K562 (cell line): Measurements from ENCODE around the gene GOLGA8M. TPM values are rescaled to one million over a fixed set of nuclear protein-coding genes. Genes with fewer than 3 reads are reported as not detected.
A peak's percentile ranks its signal among the peaks of the same experiment; 100 is the strongest.
"Not testable (repeated sequence)": the region's sequence is repeated elsewhere in the genome, so short reads cannot be mapped to it uniquely, and the experiment has no call there.

Experiments
- ATAC-seq: fragments of 200-7000 bp; cut with Tn5 transposase; 3 replicates; pipeline ENCODE4 v1.9.1; 2020; ENCODE audit warnings: moderate library complexity
- BruUV-seq: library from RNA; stranded (reverse); fragments of 400-500 nt; replicated peaks from 2 replicates; lab custom pipeline; 2021; lab: Mats Ljungman, UMichigan
- CTCF ChIA-PET: fragments of 300-600 bp; formaldehyde crosslinking; extraction: SDS; loops from one replicate; lab custom pipeline; 2021; ENCODE audit warnings: low intra/inter-chr PET ratio; lab: Yijun Ruan, JAX
- POLR2A ChIA-PET: fragments of 300-600, 350-650 bp; sonication (Branson Sonifier 250); formaldehyde crosslinking; extraction: SDS; loops from one replicate; lab custom pipeline; 2021; ENCODE audit warnings: antibody characterized with exemption, inconsistent platforms; lab: Yijun Ruan, JAX
- DNase-seq, 4 experiments: peaks; one replicate each; pipeline versions ENCODE4 v3.0.0 to v3.0.0-alpha.2; 2011 to 2018; ENCODE audit warnings: low spot score in 3 of 4, mixed read lengths in 3 of 4; ENCODE audit errors: extremely low read depth in 1 of 4
- FAIRE-seq: peaks from 2 replicates; lab custom pipeline; 2011; peaks lifted over from hg19 to GRCh38; lab: Jason Lieb, UNC
- H2AFZ ChIP-seq: 2 replicates; pipeline ENCODE4 v1.6.0; 2011; ENCODE audit warnings: low read depth, low read length, control low read depth, inconsistent platforms
- H3K27ac ChIP-seq: fragments of 200-600 bp; 3 replicates; pipeline ENCODE4 v1.8.0; 2011; ENCODE audit warnings: low read depth, mild to moderate bottlenecking, control low read depth, inconsistent platforms, low read length, moderate library complexity, mixed read lengths; ENCODE audit errors: extremely low read depth
- H3K27me3 ChIP-seq, 2 experiments: fragments of 300-600 bp in 1 of 2; 2 replicates in 1 of 2; 3 replicates in 1 of 2; pipeline versions ENCODE4 v1.6.0 to v1.8.0; 2011; ENCODE audit warnings: inconsistent platforms in 2 of 2, low read length in 2 of 2, mild to moderate bottlenecking in 1 of 2, mixed read lengths in 1 of 2, moderate library complexity in 1 of 2; ENCODE audit not compliant: control insufficient read depth in 2 of 2, insufficient read depth in 2 of 2
- H3K36me3 ChIP-seq: fragments of 300-600 bp; 3 replicates; pipeline ENCODE4 v1.8.0; 2011; ENCODE audit warnings: mild to moderate bottlenecking, low read length, inconsistent platforms; ENCODE audit not compliant: control insufficient read depth, insufficient read depth
- H3K4me1 ChIP-seq, 2 experiments: fragments of 200-600 bp in 1 of 2; replicated peaks in 1 of 2; 2 replicates in 1 of 2; 3 replicates in 1 of 2; pipeline versions ENCODE4 v1.5.1 to v1.8.0; 2011; ENCODE audit warnings: inconsistent platforms in 2 of 2, low read length in 2 of 2, mild to moderate bottlenecking in 1 of 2, mixed read lengths in 1 of 2, moderate library complexity in 1 of 2; ENCODE audit not compliant: control insufficient read depth in 2 of 2, insufficient read depth in 2 of 2
- H3K4me2 ChIP-seq: 2 replicates; pipeline ENCODE4 v1.6.1; 2011; ENCODE audit warnings: low read length, control low read depth, inconsistent platforms, mixed read lengths; ENCODE audit not compliant: insufficient read depth
- H3K4me3 ChIP-seq: fragments of 200-600 bp; sonication (generic), shearing (Covaris generic); 2 replicates; pipeline ENCODE4 v1.5.1; 2016; ENCODE audit warnings: control low read depth, inconsistent platforms
- H3K79me2 ChIP-seq: fragments of 200-600 bp; 3 replicates; pipeline ENCODE4 v1.8.0; 2011; ENCODE audit warnings: low read length, inconsistent platforms; ENCODE audit not compliant: control insufficient read depth, insufficient read depth
- H3K9ac ChIP-seq, 2 experiments: 2 replicates each; pipeline versions ENCODE4 v1.6.0 to v1.6.1; 2011; ENCODE audit warnings: low read depth in 2 of 2, low read length in 2 of 2, control low read depth in 1 of 2, inconsistent platforms in 1 of 2, mild to moderate bottlenecking in 1 of 2, mixed read lengths in 1 of 2; ENCODE audit not compliant: insufficient read depth in 1 of 2
- H3K9me1 ChIP-seq: one replicate; pipeline ENCODE4 v1.6.0; 2011; ENCODE audit warnings: inconsistent platforms, mild to moderate bottlenecking, low read length, moderate library complexity; ENCODE audit not compliant: control insufficient read depth, insufficient read depth
- H3K9me3 ChIP-seq: replicated peaks from 2 replicates; pipeline ENCODE4 v1.5.1; 2011; ENCODE audit warnings: low read depth, low read length, inconsistent platforms; ENCODE audit not compliant: control insufficient read depth, insufficient read depth
- H4K20me1 ChIP-seq: replicated peaks from 2 replicates; pipeline ENCODE4 v1.6.1; 2011; ENCODE audit warnings: low read length, inconsistent platforms, mixed read lengths; ENCODE audit not compliant: control insufficient read depth, insufficient read depth
- SUPT5H ChIP-seq: fragments of 450-650 bp; IDR thresholded peaks from 2 replicates; pipeline ENCODE4 v1.6.1; 2016
- WGBS: fragments of 100-300 bp; shearing (Covaris generic); methylation state at CpG from one replicate; pipeline ENCODE4 v1.1.6; 2016; ENCODE audit warnings: low coverage, mixed read lengths; ENCODE audit not compliant: insufficient coverage; ENCODE audit errors: missing lambda C conversion rate; 5-methylcytosine and 5-hydroxymethylcytosine counted together
- in situ Hi-C: fragments of 300-500 bp; cut with MboI; formaldehyde crosslinking; loops from 4 replicates; pipeline ENCODE4 v1.15.0; 2018; ENCODE audit warnings: inconsistent platforms, mixed read lengths
- intact Hi-C: fragments of 100-400 bp; cut with micrococcal nuclease; formaldehyde crosslinking; loops from 2 replicates; pipeline ENCODE4 v1.14.2; 2022
- polyA plus RNA-seq, 8 experiments: library from polyadenylated mRNA; depleted of rRNA in 4 of 8; stranded (reverse) in 5 of 8; unstranded in 3 of 8; fragments of >200 nt; fragmentation: Nextera tagmentation in 2 of 8; fragmentation: Illumina TruSeq in 1 of 8; extraction: Ambion mirVana in 2 of 8; extraction: Trizol in 1 of 8; gene quantifications; 2 replicates each; pipeline versions ENCODE4 v1.2.1 to v1.2.3, GENCODE V29; 2011 to 2014; ENCODE audit warnings: inconsistent platforms in 1 of 8, missing spikeins in 1 of 8
- small RNA-seq: library from RNA; depleted of rRNA; stranded (forward); fragments of <200 nt; gene quantifications from one replicate; pipeline ENCODE3, GENCODE V24; 2014
- total RNA-seq, 7 experiments: library from RNA; depleted of rRNA in 6 of 7; stranded (reverse); fragments of >200 nt in 6 of 7; fragmentation: Illumina TruSeq in 2 of 7; extraction: Trizol in 2 of 7; gene quantifications; 2 replicates each; pipeline versions ENCODE4 v1.2.1 to v1.2.3, GENCODE V29; 2011 to 2021; ENCODE audit warnings: low replicate concordance in 1 of 7

Gene GOLGA8M
- total and polyA plus RNA-seq, 9 of the 15 experiments (the other 6 are each of a cell fraction or from before 2014, with no cell fraction given) = not detected

- FAIRE-seq, H3K27me3 ChIP-seq, H3K4me2 ChIP-seq, H3K27ac ChIP-seq, H3K9ac ChIP-seq, intact Hi-C loops, BruUV-seq, POLR2A ChIA-PET, H4K20me1 ChIP-seq, H3K9me3 ChIP-seq, H2AFZ ChIP-seq, H3K36me3 ChIP-seq, H3K4me3 ChIP-seq, in situ Hi-C loops, H3K9me1 ChIP-seq, H3K4me1 ChIP-seq, ATAC-seq, H3K79me2 ChIP-seq, CTCF ChIA-PET, DNase-seq: not testable (repeated sequence)
- TF ChIP-seq SUPT5H = peak; percentile 39; the same call in 1 of the 2 replicates
- WGBS = 98% methylated on average over 5 of the region's 10 CpGs
Observed at GRCh38 chr15:28652538-28652937, 59.7 kb downstream of the GOLGA8M start.

Small RNA genes lying within 50 kb of the gene (small RNA-seq; reads per million reads assigned to genes)
- gene RN7SL719P = not detected

Other genes starting within 250 kb of the GOLGA8M start
- not detected in 2 replicates for gene GOLGA8G, start 179.4 kb downstream of the GOLGA8M start, total RNA-seq (2014; rRNA removed)
- gene GOLGA8G, start 179.4 kb downstream of the GOLGA8M start, total RNA-seq (2014; rRNA removed; fragmentation: Illumina TruSeq; extraction: Trizol) = 0.10 TPM in 1 of 2 replicates, not detected in the other
- gene GOLGA8G, start 179.4 kb downstream of the GOLGA8M start, total RNA-seq (2015; rRNA removed; fragmentation: Illumina TruSeq; extraction: Trizol) = 0.07 TPM in 1 of 2 replicates, not detected in the other
- gene GOLGA8G, start 179.4 kb downstream of the GOLGA8M start, total RNA-seq (2021) = not detected in 2 replicates
- not detected in 2 replicates for gene GOLGA8G, start 179.4 kb downstream of the GOLGA8M start, polyA plus RNA-seq (2011; rRNA removed)
- gene GOLGA8G, start 179.4 kb downstream of the GOLGA8M start, polyA plus RNA-seq (2014; fragmentation: Illumina TruSeq; extraction: Trizol) = 0.03 TPM in 1 of 2 replicates, not detected in the other
- under 1 TPM in 1 of 2 experiments, not detected in 1; 0.03 TPM for gene GOLGA8G, start 179.4 kb downstream of the GOLGA8M start, polyA plus RNA-seq (2014; fragmentation: Nextera tagmentation; extraction: Ambion mirVana)
- 0.04 TPM in 1 of 2 replicates, not detected in the other for gene GOLGA8G, start 179.4 kb downstream of the GOLGA8M start, polyA plus RNA-seq (2014; rRNA removed)
- not detected in 2 replicates for gene GOLGA6L25, start 158.9 kb downstream of the GOLGA8M start, total RNA-seq (2014; rRNA removed)
- not detected in 2 replicates for gene GOLGA6L25, start 158.9 kb downstream of the GOLGA8M start, total RNA-seq (2014; rRNA removed; fragmentation: Illumina TruSeq; extraction: Trizol)
- gene GOLGA6L25, start 158.9 kb downstream of the GOLGA8M start, total RNA-seq (2015; rRNA removed; fragmentation: Illumina TruSeq; extraction: Trizol) = not detected in 2 replicates
- not detected in 2 replicates for gene GOLGA6L25, start 158.9 kb downstream of the GOLGA8M start, total RNA-seq (2021)
- gene GOLGA6L25, start 158.9 kb downstream of the GOLGA8M start, polyA plus RNA-seq (2011; rRNA removed) = not detected in 2 replicates
- gene GOLGA6L25, start 158.9 kb downstream of the GOLGA8M start, polyA plus RNA-seq (2014; fragmentation: Illumina TruSeq; extraction: Trizol) = not detected in 2 replicates
- gene GOLGA6L25, start 158.9 kb downstream of the GOLGA8M start, polyA plus RNA-seq (2014; fragmentation: Nextera tagmentation; extraction: Ambion mirVana) = not detected
- gene GOLGA6L25, start 158.9 kb downstream of the GOLGA8M start, polyA plus RNA-seq (2014; rRNA removed) = not detected in 2 replicates
- not detected in 2 replicates for gene GOLGA6L7, start 136.2 kb upstream of the GOLGA8M start, total RNA-seq (2014; rRNA removed)
- not detected in 2 replicates for gene GOLGA6L7, start 136.2 kb upstream of the GOLGA8M start, total RNA-seq (2014; rRNA removed; fragmentation: Illumina TruSeq; extraction: Trizol)
- gene GOLGA6L7, start 136.2 kb upstream of the GOLGA8M start, total RNA-seq (2015; rRNA removed; fragmentation: Illumina TruSeq; extraction: Trizol) = not detected in 2 replicates
- gene GOLGA6L7, start 136.2 kb upstream of the GOLGA8M start, total RNA-seq (2021) = 0.11 TPM in 1 of 2 replicates, not detected in the other
- gene GOLGA6L7, start 136.2 kb upstream of the GOLGA8M start, polyA plus RNA-seq (2011; rRNA removed) = 0.11 and 0.42 TPM in 2 replicates
- gene GOLGA6L7, start 136.2 kb upstream of the GOLGA8M start, polyA plus RNA-seq (2014; fragmentation: Illumina TruSeq; extraction: Trizol) = not detected in 2 replicates
- under 1 TPM in 1 of 2 experiments, not detected in 1; 0.14 TPM for gene GOLGA6L7, start 136.2 kb upstream of the GOLGA8M start, polyA plus RNA-seq (2014; fragmentation: Nextera tagmentation; extraction: Ambion mirVana)
- gene GOLGA6L7, start 136.2 kb upstream of the GOLGA8M start, polyA plus RNA-seq (2014; rRNA removed) = not detected in 2 replicates
- 40.9 and 46.5 TPM in 2 replicates for gene APBA2, start 173.6 kb upstream of the GOLGA8M start, total RNA-seq (2014; rRNA removed)
- 10.4 and 13.6 TPM in 2 replicates for gene APBA2, start 173.6 kb upstream of the GOLGA8M start, total RNA-seq (2014; rRNA removed; fragmentation: Illumina TruSeq; extraction: Trizol)
- gene APBA2, start 173.6 kb upstream of the GOLGA8M start, total RNA-seq (2015; rRNA removed; fragmentation: Illumina TruSeq; extraction: Trizol) = 25.2 and 26.2 TPM in 2 replicates
- 30.8 and 32.5 TPM in 2 replicates for gene APBA2, start 173.6 kb upstream of the GOLGA8M start, total RNA-seq (2021)
- 27.8 and 36.1 TPM in 2 replicates for gene APBA2, start 173.6 kb upstream of the GOLGA8M start, polyA plus RNA-seq (2011; rRNA removed)
- 17.1 and 25.2 TPM in 2 replicates for gene APBA2, start 173.6 kb upstream of the GOLGA8M start, polyA plus RNA-seq (2014; fragmentation: Illumina TruSeq; extraction: Trizol)
- gene APBA2, start 173.6 kb upstream of the GOLGA8M start, polyA plus RNA-seq (2014; fragmentation: Nextera tagmentation; extraction: Ambion mirVana) = under 1 TPM; 0.24 to 0.35 TPM
- gene APBA2, start 173.6 kb upstream of the GOLGA8M start, polyA plus RNA-seq (2014; rRNA removed) = 30.7 and 37.1 TPM in 2 replicates